Activated CD4-positive, alpha-beta T cell treated with anti-CD3 and anti-CD28 coated beads, Interleukin-2, amount 10 ng/mL, durations not matched to agents 7 days and 5 days (primary cell): ENCODE data around the gene FLYWCH2. TPM values are rescaled to one million over a fixed set of nuclear protein-coding genes. Genes with fewer than 3 reads are reported as not detected.

ENCODE experiments used
- CTCF ChIA-PET: fragments of 350-600 bp; sonication (Branson Sonifier 250); formaldehyde crosslinking; loops from one replicate; lab custom pipeline; 2021; ENCODE audit warnings: antibody characterized with exemption; lab: Charles Lee
- POLR2A ChIA-PET: fragments of 350-600 bp; sonication (Branson Sonifier 250); formaldehyde crosslinking; loops from one replicate; lab custom pipeline; 2021; ENCODE audit warnings: antibody characterized with exemption; lab: Charles Lee
- DNase-seq: peaks from one replicate; pipeline ENCODE4 v3.0.0-alpha.2; 2020
- H3K27ac Mint-ChIP-seq: one replicate; pipeline ENCODE4 v1.8.0; 2021; ENCODE audit warnings: mild to moderate bottlenecking, moderate library complexity, mixed read lengths
- H3K27me3 Mint-ChIP-seq: one replicate; pipeline ENCODE4 v1.8.0; 2021; ENCODE audit warnings: mixed read lengths
- H3K36me3 Mint-ChIP-seq: one replicate; pipeline ENCODE4 v1.8.0; 2021; ENCODE audit warnings: low read depth, mixed read lengths
- H3K4me1 Mint-ChIP-seq: one replicate; pipeline ENCODE4 v1.8.0; 2021; ENCODE audit warnings: mixed read lengths
- H3K4me3 Mint-ChIP-seq: one replicate; pipeline ENCODE4 v1.8.0; 2021; ENCODE audit warnings: mild to moderate bottlenecking, moderate library complexity, mixed read lengths
- H3K9me3 Mint-ChIP-seq: one replicate; pipeline ENCODE4 v1.8.0; 2021; ENCODE audit warnings: mixed read lengths
- total RNA-seq, 2 experiments: library from RNA; stranded (reverse); gene quantifications; one replicate each; pipeline ENCODE4 v1.2.3, GENCODE V29; 2021

The FLYWCH2 gene
- 10 to 100 TPM; 16.8 to 21.0 TPM for total RNA-seq

GRCh38 chr16:2882650-2883457 lies at the start of gene FLYWCH2:
FLYWCH2 (plus strand) TSS chr16:2883215; CDS start chr16:2896450, 13,235 bp downstream.
- DNase-seq, result peak; percentile 99
- ChIA-PET POLR2A (interaction anchor here (0.6 to 1.2 kb wide), 2 partner anchors 29 to 1113 kb away, joined by 4 to 6 read pairs; partner anchors contain the start of gene FLYWCH1), CTCF (interaction anchor here (0.7 to 2.1 kb wide), 11 partner anchors 8 to 107 kb away, joined by 3 to 18 read pairs (median 4); partner anchors contain the start of gene FLYWCH1)
- Mint-ChIP-seq H3K4me3 (peak within 1 kb of the TSS; percentile 80), H3K27me3 (peaks cover 3% of the 10 kb centered on the region), H3K9me3 (no peaks in the 10 kb centered on the region), H3K27ac (peak within 1 kb of the TSS; percentile 93), H3K36me3 (no peaks in the 10 kb centered on the region), H3K4me1 (peaks cover 14% of the 10 kb centered on the region)

- no peaks in the 10 kb centered on the region for H3K36me3 Mint-ChIP-seq
- DNase-seq, result no peak
- H3K4me1 Mint-ChIP-seq, result peaks cover 2% of the 10 kb centered on the region
- CTCF ChIA-PET, result no interaction called here
- no peak overlapping the region for H3K4me3 Mint-ChIP-seq
- H3K27me3 Mint-ChIP-seq, result peaks cover 5% of the 10 kb centered on the region
- no peak overlapping the region for H3K27ac Mint-ChIP-seq
- H3K9me3 Mint-ChIP-seq, result no peaks in the 10 kb centered on the region
- POLR2A ChIA-PET, result no interaction called here
Measured at GRCh38 chr16:2833776-2834175, 49.2 kb upstream of the FLYWCH2 start.

- Mint-ChIP-seq H3K9me3 (no peaks in the 10 kb centered on the region), H3K27me3 (peaks cover 5% of the 10 kb centered on the region), H3K36me3 (no peaks in the 10 kb centered on the region), H3K4me1 (peaks cover 5% of the 10 kb centered on the region), H3K4me3 (no peak overlapping the region), H3K27ac (no peak overlapping the region)
- DNase-seq, result no peak
- POLR2A ChIA-PET, result no interaction called here
- CTCF ChIA-PET, result interaction anchor here (0.7 kb wide), 1 partner anchor 1512 kb away, joined by 4 read pairs; no protein-coding TSS in a partner anchor
Measured at GRCh38 chr16:2834968-2835367, 48.0 kb upstream of the FLYWCH2 start.

- Mint-ChIP-seq H3K27ac (no peak overlapping the region), H3K4me3 (no peak overlapping the region), H3K9me3 (no peaks in the 10 kb centered on the region), H3K36me3 (no peaks in the 10 kb centered on the region), H3K27me3 (peaks cover 5% of the 10 kb centered on the region), H3K4me1 (peaks cover 5% of the 10 kb centered on the region)
- ChIA-PET CTCF (interaction anchor here (0.7 kb wide), 1 partner anchor 1513 kb away, joined by 4 read pairs; no protein-coding TSS in a partner anchor), POLR2A (interaction anchor here (0.5 kb wide), 1 partner anchor 1635 kb away, joined by 3 read pairs; no protein-coding TSS in a partner anchor)
- no peak for DNase-seq
Measured at GRCh38 chr16:2835638-2836493, 47.1 kb upstream of the FLYWCH2 start.

- no peak for DNase-seq
- Mint-ChIP-seq H3K4me1 (peaks cover 10% of the 10 kb centered on the region), H3K4me3 (no peak overlapping the region), H3K27me3 (peaks cover 5% of the 10 kb centered on the region), H3K36me3 (no peaks in the 10 kb centered on the region), H3K27ac (no peak overlapping the region), H3K9me3 (no peaks in the 10 kb centered on the region)
- ChIA-PET CTCF (no interaction called here), POLR2A (no interaction called here)
Measured at GRCh38 chr16:2836646-2837508, 46.1 kb upstream of the FLYWCH2 start.

- no peak overlapping the region for H3K4me3 Mint-ChIP-seq
- H3K9me3 Mint-ChIP-seq, result no peaks in the 10 kb centered on the region
- peak; percentile 54 for DNase-seq
- H3K4me1 Mint-ChIP-seq, result peaks cover 21% of the 10 kb centered on the region
- ChIA-PET CTCF (interaction anchor here (0.6 to 2.5 kb wide), 24 partner anchors 9 to 183 kb away, joined by 3 to 18 read pairs (median 4); partner anchors contain the start of genes FLYWCH1, FLYWCH2 and ZG16B), POLR2A (interaction anchor here (0.6 kb wide), 1 partner anchor 63 kb away, joined by 4 read pairs; no protein-coding TSS in a partner anchor)
- H3K27me3 Mint-ChIP-seq, result peaks cover 3% of the 10 kb centered on the region
- no peaks in the 10 kb centered on the region for H3K36me3 Mint-ChIP-seq
- H3K27ac Mint-ChIP-seq, result no peak overlapping the region
Measured at GRCh38 chr16:2838928-2839327, 44.1 kb upstream of the FLYWCH2 start.

- Mint-ChIP-seq H3K4me3 (no peak overlapping the region), H3K4me1 (peaks cover 21% of the 10 kb centered on the region), H3K27me3 (no peaks in the 10 kb centered on the region), H3K36me3 (no peaks in the 10 kb centered on the region), H3K27ac (peak overlapping the region; percentile 50), H3K9me3 (no peaks in the 10 kb centered on the region)
- ChIA-PET CTCF (interaction anchor here (0.6 to 2.5 kb wide), 17 partner anchors 9 to 141 kb away, joined by 3 to 18 read pairs (median 6); partner anchors contain the start of genes FLYWCH1, FLYWCH2 and ZG16B), POLR2A (no interaction called here)
- DNase-seq, result no peak
Measured at GRCh38 chr16:2839650-2840450, 43.2 kb upstream of the FLYWCH2 start.

- Mint-ChIP-seq H3K27ac (no peak overlapping the region), H3K9me3 (no peaks in the 10 kb centered on the region), H3K36me3 (no peaks in the 10 kb centered on the region), H3K4me1 (peaks cover 21% of the 10 kb centered on the region), H3K4me3 (no peak overlapping the region), H3K27me3 (no peaks in the 10 kb centered on the region)
- no peak for DNase-seq
- ChIA-PET CTCF (interaction anchor here (0.8 kb wide), 1 partner anchor 27 kb away, joined by 3 read pairs; no protein-coding TSS in a partner anchor), POLR2A (no interaction called here)
Measured at GRCh38 chr16:2840914-2841313, 42.1 kb upstream of the FLYWCH2 start.

GRCh38 chr16:2841606-2842339 lies 41.2 kb upstream of the FLYWCH2 start:
- Mint-ChIP-seq H3K27ac (peak overlapping the region; percentile 87), H3K36me3 (no peaks in the 10 kb centered on the region), H3K4me3 (no peak overlapping the region), H3K9me3 (no peaks in the 10 kb centered on the region), H3K4me1 (peaks cover 21% of the 10 kb centered on the region), H3K27me3 (no peaks in the 10 kb centered on the region)
- ChIA-PET POLR2A (no interaction called here), CTCF (interaction anchor here (0.6 to 2.3 kb wide), 11 partner anchors 12 to 317 kb away, joined by 3 to 14 read pairs (median 4); partner anchors contain the start of gene FLYWCH2)
- DNase-seq, result no peak

GRCh38 chr16:2842340-2843000 lies 40.5 kb upstream of the FLYWCH2 start:
- POLR2A ChIA-PET, result no interaction called here
- CTCF ChIA-PET, result interaction anchor here (0.6 to 2.3 kb wide), 11 partner anchors 11 to 317 kb away, joined by 3 to 14 read pairs (median 4); partner anchors contain the start of gene FLYWCH2
- no peaks in the 10 kb centered on the region for H3K36me3 Mint-ChIP-seq
- peaks cover 21% of the 10 kb centered on the region for H3K4me1 Mint-ChIP-seq
- peak overlapping the region; percentile 87 for H3K27ac Mint-ChIP-seq
- H3K4me3 Mint-ChIP-seq, result peak overlapping the region; percentile 16
- peak; percentile 64 for DNase-seq
- no peaks in the 10 kb centered on the region for H3K9me3 Mint-ChIP-seq
- H3K27me3 Mint-ChIP-seq, result no peaks in the 10 kb centered on the region
